Mesenchymal stem cell (in vitro differentiated cells and primary cell): ENCODE results near the gene SWSAP1. TPM values are rescaled to one million over a fixed set of nuclear protein-coding genes. Genes with fewer than 3 reads are reported as not detected.

Experiments used
- DNase-seq: peaks from one replicate; pipeline ENCODE4 v3.0.0-alpha.2; 2013
- H2AFZ ChIP-seq: one replicate; pipeline ENCODE4 v1.6.1; 2013; ENCODE audit warnings: low read depth, mild to moderate bottlenecking, control low read depth, inconsistent platforms, low read length, moderate library complexity
- H2AK5ac ChIP-seq: 2 replicates; pipeline ENCODE4 v1.6.1; 2013; ENCODE audit warnings: low read length, moderate library complexity, mild to moderate bottlenecking, inconsistent platforms; ENCODE audit not compliant: severe bottlenecking
- H2BK120ac ChIP-seq: one replicate; pipeline ENCODE4 v1.6.1; 2013; ENCODE audit warnings: low read depth, mild to moderate bottlenecking, inconsistent platforms, low read length, moderate library complexity
- H2BK12ac ChIP-seq, 2 experiments: one replicate each; pipeline ENCODE4 v1.6.1; 2013; ENCODE audit warnings: inconsistent platforms in 2 of 2, low read length in 2 of 2, mild to moderate bottlenecking in 2 of 2, moderate library complexity in 2 of 2, control low read depth in 1 of 2
- H2BK15ac ChIP-seq: one replicate; pipeline ENCODE4 v1.6.1; 2013; ENCODE audit warnings: mild to moderate bottlenecking, low read depth, inconsistent platforms; ENCODE audit not compliant: poor library complexity, severe bottlenecking
- H2BK5ac ChIP-seq: 2 replicates; pipeline ENCODE4 v1.6.1; 2013; ENCODE audit warnings: low read depth, mild to moderate bottlenecking, low read length, control low read depth, inconsistent platforms; ENCODE audit not compliant: poor library complexity, severe bottlenecking
- H3K14ac ChIP-seq, 2 experiments: one replicate each; pipeline ENCODE4 v1.6.1; 2013; ENCODE audit warnings: inconsistent platforms in 2 of 2, low read length in 2 of 2, control low read depth in 1 of 2, mild to moderate bottlenecking in 1 of 2, moderate library complexity in 1 of 2
- H3K18ac ChIP-seq, 2 experiments: one replicate each; pipeline ENCODE4 v1.6.1; 2013; ENCODE audit warnings: inconsistent platforms in 2 of 2, low read length in 2 of 2, control low read depth in 1 of 2, low read depth in 1 of 2, mild to moderate bottlenecking in 1 of 2
- H3K23ac ChIP-seq, 2 experiments: one replicate each; pipeline ENCODE4 v1.6.1; 2013; ENCODE audit warnings: inconsistent platforms in 2 of 2, low read length in 2 of 2, mild to moderate bottlenecking in 2 of 2, moderate library complexity in 2 of 2, control low read depth in 1 of 2
- H3K27ac ChIP-seq: 2 replicates; pipeline ENCODE4 v1.5.1; 2013; ENCODE audit warnings: mild to moderate bottlenecking, moderate library complexity, low read length, control low read depth, inconsistent platforms; ENCODE audit not compliant: poor library complexity, severe bottlenecking
- H3K27me3 ChIP-seq, 2 experiments: 2 replicates each; pipeline versions ENCODE4 v1.6.1 to v1.7.0; 2013; ENCODE audit warnings: low read length in 2 of 2, mild to moderate bottlenecking in 2 of 2, moderate library complexity in 2 of 2, control low read depth in 1 of 2, inconsistent platforms in 1 of 2; ENCODE audit not compliant: control insufficient read depth in 1 of 2, insufficient read depth in 1 of 2
- H3K36me3 ChIP-seq, 2 experiments: 2 replicates each; pipeline versions ENCODE4 v1.6.1 to v1.7.0; 2013; ENCODE audit warnings: low read length in 2 of 2, control low read depth in 1 of 2, inconsistent platforms in 1 of 2, low read depth in 1 of 2, mild to moderate bottlenecking in 1 of 2; ENCODE audit not compliant: insufficient read depth in 2 of 2, control insufficient read depth in 1 of 2
- H3K4ac ChIP-seq, 2 experiments: one replicate each; pipeline ENCODE4 v1.6.1; 2013; ENCODE audit warnings: inconsistent platforms in 2 of 2, low read length in 2 of 2, mild to moderate bottlenecking in 2 of 2, moderate library complexity in 2 of 2, control low read depth in 1 of 2, low read depth in 1 of 2
- H3K4me1 ChIP-seq: 2 replicates; pipeline ENCODE4 v1.6.1; 2013; ENCODE audit warnings: low read depth, low read length, control low read depth; ENCODE audit not compliant: control insufficient read depth, insufficient read depth
- H3K4me2 ChIP-seq: 2 replicates; pipeline ENCODE4 v1.6.1; 2013; ENCODE audit warnings: low read length, mild to moderate bottlenecking, inconsistent platforms; ENCODE audit not compliant: poor library complexity, severe bottlenecking
- H3K4me3 ChIP-seq, 2 experiments: 2 replicates each; pipeline versions ENCODE4 v1.5.1 to v1.7.0; 2013; ENCODE audit warnings: low read length in 2 of 2, mild to moderate bottlenecking in 2 of 2, control low read depth in 1 of 2, low read depth in 1 of 2; ENCODE audit not compliant: insufficient read depth in 1 of 2
- H3K79me1 ChIP-seq: replicated peaks from 2 replicates; pipeline ENCODE4 v1.6.1; 2013; ENCODE audit warnings: mild to moderate bottlenecking, control low read depth, low read length, inconsistent platforms; ENCODE audit not compliant: poor library complexity, severe bottlenecking
- H3K9ac ChIP-seq: 2 replicates; pipeline ENCODE4 v1.7.0; 2013; ENCODE audit warnings: mild to moderate bottlenecking, low read length, moderate library complexity
- H3K9me3 ChIP-seq: 2 replicates; pipeline ENCODE4 v1.7.0; 2013; ENCODE audit warnings: mild to moderate bottlenecking, low read length; ENCODE audit not compliant: control insufficient read depth
- H4K8ac ChIP-seq: one replicate; pipeline ENCODE4 v1.6.1; 2013; ENCODE audit warnings: inconsistent platforms, mild to moderate bottlenecking, low read length, moderate library complexity
- H4K91ac ChIP-seq: one replicate; pipeline ENCODE4 v1.6.1; 2013; ENCODE audit warnings: mild to moderate bottlenecking, low read length, inconsistent platforms
- WGBS: methylation state at CpG from one replicate; pipeline ENCODE4 v1.1.7; 2013; ENCODE audit warnings: mixed read lengths; 5-methylcytosine and 5-hydroxymethylcytosine counted together
- polyA plus RNA-seq, 2 experiments: library from polyadenylated mRNA; stranded (reverse); fragments of 200-250 nt; gene quantifications; one replicate each; pipeline ENCODE4 v1.2.3, GENCODE V29; 2013

Gene SWSAP1
- polyA plus RNA-seq (2013, experiment 1 of 2): 3.4 TPM
- polyA plus RNA-seq (2013, experiment 2 of 2): 3.8 TPM

GRCh38 chr19:11374433-11375142, at the start of gene SWSAP1:
Gene SWSAP1 (plus strand): TSS chr19:11374666. CDS start chr19:11374681, 15 bp downstream.
- H3K4me3 ChIP-seq: peak within 1 kb of the TSS; percentile 71 to 79
- H2BK120ac ChIP-seq: peak within 1 kb of the TSS; percentile 39
- peaks cover 7% of the 10 kb centered on the region for H3K79me1 ChIP-seq
- peak within 1 kb of the TSS; percentile 65 for H3K4me2 ChIP-seq
- H2BK5ac ChIP-seq: peak within 1 kb of the TSS; percentile 88
- peak within 1 kb of the TSS; percentile 55 to 76 for H2BK12ac ChIP-seq
- H3K18ac ChIP-seq: peak within 1 kb of the TSS; percentile 83 to 97
- no peaks in the 10 kb centered on the region for H3K9me3 ChIP-seq
- peak within 1 kb of the TSS; percentile 67 for H4K91ac ChIP-seq
- DNase-seq: peak; percentile 100
- peak within 1 kb of the TSS; percentile 93 for H2AFZ ChIP-seq
- H3K4ac ChIP-seq: peak within 1 kb of the TSS; percentile 18 to 97
- no peak within 1 kb of the TSS for H3K23ac ChIP-seq
- peak within 1 kb of the TSS; percentile 96 for H3K27ac ChIP-seq
- H3K9ac ChIP-seq: peak within 1 kb of the TSS; percentile 88
- H3K36me3 ChIP-seq: peaks cover 0 to 2% of the 10 kb centered on the region in 2 experiments
- H2BK15ac ChIP-seq: peak within 1 kb of the TSS; percentile 97
- peak within 1 kb of the TSS; percentile 77 for H4K8ac ChIP-seq
- WGBS: under 1% methylated on average over 44 of the region's 44 CpGs
- no peaks in the 10 kb centered on the region for H3K27me3 ChIP-seq
- peaks cover 32% of the 10 kb centered on the region for H3K4me1 ChIP-seq
- peak within 1 kb of the TSS in 1 of 2 experiments; percentile 73 for H3K14ac ChIP-seq
- peak within 1 kb of the TSS; percentile 69 for H2AK5ac ChIP-seq

- Histone ChIP-seq H2BK120ac (peak overlapping the region; percentile 89), H2BK15ac (peak overlapping the region; percentile 87), H3K4me2 (no peak overlapping the region), H3K79me1 (no peaks in the 10 kb centered on the region), H4K91ac (peak overlapping the region; percentile 98), H3K4me1 (peaks cover 16% of the 10 kb centered on the region), H3K36me3 (peaks cover 0 to 8% of the 10 kb centered on the region in 2 experiments), H2AFZ (no peak overlapping the region), H2AK5ac (no peak overlapping the region), H3K23ac (no peak overlapping the region), H3K9me3 (no peaks in the 10 kb centered on the region), H3K14ac (peak overlapping the region in 1 of 2 experiments; percentile 15), H3K4ac (peak overlapping the region; percentile 32 to 66), H3K4me3 (no peak overlapping the region), H3K27ac (peak overlapping the region; percentile 13), H2BK5ac (no peak overlapping the region), H4K8ac (peak overlapping the region; percentile 88), H3K9ac (no peak overlapping the region), H2BK12ac (peak overlapping the region; percentile 98 to 99), H3K18ac (peak overlapping the region; percentile 74 to 86), H3K27me3 (no peaks in the 10 kb centered on the region)
- DNase-seq: no peak
- 95% methylated on average over 17 of the region's 17 CpGs for WGBS
Observed at GRCh38 chr19:11324748-11325389, 49.6 kb upstream of the SWSAP1 start.

- Histone ChIP-seq H3K14ac (no peak overlapping the region), H2BK15ac (no peak overlapping the region), H3K4me3 (no peak overlapping the region), H2BK5ac (no peak overlapping the region), H3K36me3 (peaks cover 0 to 13% of the 10 kb centered on the region in 2 experiments), H2AK5ac (no peak overlapping the region), H3K9ac (no peak overlapping the region), H3K9me3 (no peaks in the 10 kb centered on the region), H2BK12ac (peak overlapping the region in 1 of 2 experiments; percentile 26), H3K4ac (peak overlapping the region; percentile 40 to 54), H2AFZ (no peak overlapping the region), H3K4me2 (no peak overlapping the region), H4K91ac (no peak overlapping the region), H3K23ac (no peak overlapping the region), H2BK120ac (no peak overlapping the region), H3K18ac (no peak overlapping the region), H3K27ac (no peak overlapping the region), H3K4me1 (peaks cover 16% of the 10 kb centered on the region), H3K27me3 (no peaks in the 10 kb centered on the region), H4K8ac (no peak overlapping the region), H3K79me1 (no peaks in the 10 kb centered on the region)
- WGBS: 96% methylated on average over 7 of the region's 7 CpGs
- no peak for DNase-seq
Observed at GRCh38 chr19:11325544-11325943, 48.9 kb upstream of the SWSAP1 start.

GRCh38 chr19:11330127-11330526, 44.3 kb upstream of the SWSAP1 start:
- no peak overlapping the region for H2BK15ac ChIP-seq
- no peak overlapping the region for H3K23ac ChIP-seq
- H3K14ac ChIP-seq: no peak overlapping the region
- H3K4me3 ChIP-seq: no peak overlapping the region
- H2BK5ac ChIP-seq: no peak overlapping the region
- no peak overlapping the region for H2BK12ac ChIP-seq
- H3K4ac ChIP-seq: no peak overlapping the region
- H3K4me2 ChIP-seq: no peak overlapping the region
- no peak overlapping the region for H2AFZ ChIP-seq
- H3K27ac ChIP-seq: no peak overlapping the region
- H4K8ac ChIP-seq: no peak overlapping the region
- no peak overlapping the region for H3K18ac ChIP-seq
- H3K36me3 ChIP-seq: peaks cover under 1 to 34% of the 10 kb centered on the region in 2 experiments
- H3K4me1 ChIP-seq: peaks cover under 1% of the 10 kb centered on the region
- no peaks in the 10 kb centered on the region for H3K9me3 ChIP-seq
- 59% methylated on average over 4 of the region's 4 CpGs for WGBS
- no peak for DNase-seq
- H2BK120ac ChIP-seq: no peak overlapping the region
- H2AK5ac ChIP-seq: no peak overlapping the region
- H4K91ac ChIP-seq: no peak overlapping the region
- H3K9ac ChIP-seq: no peak overlapping the region
- H3K27me3 ChIP-seq: no peaks in the 10 kb centered on the region
- H3K79me1 ChIP-seq: no peaks in the 10 kb centered on the region
